GM23338 (cell line): ENCODE results near the gene BRD9. TPM values are rescaled to one million over a fixed set of nuclear protein-coding genes. Genes with fewer than 3 reads are reported as not detected.

Experiments used
- ATAC-seq: fragments of 200-7000 bp; cut with Tn5 transposase; 3 replicates; pipeline ENCODE4 v1.9.1; 2020
- DNase-seq: peaks from one replicate; pipeline ENCODE4 v3.0.0-alpha.2; 2015; ENCODE audit warnings: low spot score
- H2AFZ ChIP-seq: fragments of 200-600 bp; sonication (generic); 2 replicates; pipeline ENCODE4 v1.8.0; 2016; ENCODE audit warnings: antibody characterized with exemption, mild to moderate bottlenecking, moderate library complexity
- H3F3A ChIP-seq: fragments of 200-600 bp; sonication (generic); replicated peaks from 2 replicates; pipeline ENCODE4 v1.8.0; 2017; ENCODE audit warnings: antibody characterized with exemption, mixed run types, low read depth
- H3K27ac ChIP-seq: fragments of 200-600 bp; sonication (generic); 2 replicates; pipeline ENCODE4 v1.6.1; 2016; ENCODE audit warnings: low read depth
- H3K27me3 ChIP-seq: fragments of 200-600 bp; sonication (generic); 2 replicates; pipeline ENCODE4 v1.8.0; 2016; ENCODE audit warnings: mild to moderate bottlenecking, mixed run types, moderate library complexity; ENCODE audit not compliant: insufficient read depth
- H3K36me3 ChIP-seq: fragments of 200-600 bp; sonication (generic); 2 replicates; pipeline ENCODE4 v1.8.0; 2016; ENCODE audit warnings: mild to moderate bottlenecking; ENCODE audit not compliant: insufficient read depth
- H3K4me1 ChIP-seq: fragments of 200-600 bp; sonication (generic); 2 replicates; pipeline ENCODE4 v1.8.0; 2016; ENCODE audit warnings: mild to moderate bottlenecking, moderate library complexity; ENCODE audit not compliant: insufficient read depth
- H3K4me2 ChIP-seq: fragments of 200-600 bp; sonication (generic); 2 replicates; pipeline ENCODE4 v1.7.1; 2017; ENCODE audit warnings: mixed run types
- H3K4me3 ChIP-seq: fragments of 200-600 bp; sonication (generic); 2 replicates; pipeline ENCODE4 v1.6.1; 2016; ENCODE audit warnings: mixed run types
- H3K79me2 ChIP-seq: fragments of 200-600 bp; sonication (generic); replicated peaks from 2 replicates; pipeline ENCODE4 v1.8.0; 2017; ENCODE audit warnings: mild to moderate bottlenecking; ENCODE audit not compliant: insufficient read depth
- H3K9me2 ChIP-seq: fragments of 200-600 bp; sonication (generic); 2 replicates; pipeline ENCODE4 v1.8.0; 2017; ENCODE audit not compliant: insufficient read depth
- H4K20me1 ChIP-seq: fragments of 200-600 bp; sonication (generic); replicated peaks from 2 replicates; pipeline ENCODE4 v1.8.0; 2017; ENCODE audit warnings: mild to moderate bottlenecking; ENCODE audit not compliant: insufficient read depth
- H3K27ac Mint-ChIP-seq: 2 replicates; pipeline ENCODE4 v1.8.0; 2020; ENCODE audit warnings: inconsistent platforms, mild to moderate bottlenecking, moderate library complexity, mixed read lengths
- H3K27me3 Mint-ChIP-seq: 3 replicates; pipeline ENCODE4 v1.8.0; 2022; ENCODE audit warnings: low read depth, mild to moderate bottlenecking, moderate library complexity, mixed read lengths, inconsistent platforms; ENCODE audit not compliant: insufficient read depth, poor library complexity
- H3K36me3 Mint-ChIP-seq: 3 replicates; pipeline ENCODE4 v1.8.0; 2021; ENCODE audit warnings: low read depth, mild to moderate bottlenecking, inconsistent platforms, moderate library complexity, mixed read lengths
- H3K4me1 Mint-ChIP-seq: 3 replicates; pipeline ENCODE4 v1.8.0; 2020; ENCODE audit warnings: mild to moderate bottlenecking, inconsistent platforms, mixed read lengths
- H3K4me3 Mint-ChIP-seq: 3 replicates; pipeline ENCODE4 v1.8.0; 2021; ENCODE audit warnings: moderate library complexity, mild to moderate bottlenecking, inconsistent platforms, mixed read lengths
- H3K9me3 Mint-ChIP-seq: 3 replicates; pipeline ENCODE4 v1.8.0; 2020; ENCODE audit warnings: moderate library complexity, mild to moderate bottlenecking, inconsistent platforms, mixed read lengths
- CREB1 ChIP-seq: fragments of 250-450 bp; sonication (Bioruptor Pico); IDR thresholded peaks from 2 replicates; pipeline ENCODE4 v1.5.0; 2020; ENCODE audit warnings: low read depth, mild to moderate bottlenecking, moderate library complexity
- EZH2 ChIP-seq: fragments of 200-600 bp; sonication (generic); IDR thresholded peaks from one replicate; pipeline ENCODE4 v1.8.0; 2017; ENCODE audit warnings: antibody characterized with exemption, mild to moderate bottlenecking, low read depth; ENCODE audit not compliant: unreplicated experiment
- EZH2phosphoT487 ChIP-seq: fragments of 200-600 bp; sonication (generic); IDR thresholded peaks from one replicate; pipeline ENCODE4 v1.8.1; 2018; ENCODE audit warnings: antibody characterized with exemption; ENCODE audit not compliant: unreplicated experiment
- JUNB ChIP-seq: IDR thresholded peaks from one replicate; pipeline ENCODE4 v1.6.1; 2016; ENCODE audit warnings: antibody characterized with exemption; ENCODE audit not compliant: unreplicated experiment
- NANOG ChIP-seq: IDR thresholded peaks from 2 replicates; pipeline ENCODE4 v1.6.1; 2016; ENCODE audit warnings: antibody characterized with exemption, borderline replicate concordance
- POLR2AphosphoS5 ChIP-seq: IDR thresholded peaks from 2 replicates; pipeline ENCODE4 v1.6.1; 2016; ENCODE audit warnings: antibody characterized with exemption, low read depth
- ZNF114 ChIP-seq: fragments of 250-450 bp; sonication (Bioruptor Pico); IDR thresholded peaks from 2 replicates; pipeline ENCODE4 v1.5.0; 2020; ENCODE audit warnings: mild to moderate bottlenecking, moderate library complexity
- ZNF331 ChIP-seq: fragments of 250-450 bp; sonication (Bioruptor Pico); IDR thresholded peaks from 2 replicates; pipeline ENCODE4 v1.5.0; 2020; ENCODE audit warnings: low read depth, mild to moderate bottlenecking, moderate library complexity
- polyA plus RNA-seq: library from polyadenylated mRNA; unstranded; fragments of >200 nt; fragmentation: Nextera tagmentation; extraction: Ambion mirVana; gene quantifications from 2 replicates; pipeline ENCODE4 v1.2.1, GENCODE V29; 2016
- total RNA-seq: library from RNA; depleted of rRNA; stranded (reverse); fragments of >200 nt; shearing (Covaris generic); gene quantifications from 2 replicates; pipeline ENCODE4 v1.2.3, GENCODE V29; 2014
- TF ChIP-seq, protein P1 (sequence below), 2 experiments: fragments of 200-600 bp in 1 of 2; sonication (generic) in 1 of 2; conservative IDR thresholded peaks; 2 replicates each; pipeline versions ENCODE4 v1.5.1 to v1.6.1; 2016 to 2017; ENCODE audit warnings: antibody characterized with exemption in 2 of 2, low read depth in 2 of 2, mild to moderate bottlenecking in 2 of 2, moderate library complexity in 1 of 2
- TF ChIP-seq, protein P2 (sequence below): IDR thresholded peaks from 2 replicates; pipeline ENCODE4 v1.6.1; 2016; ENCODE audit warnings: antibody characterized with exemption
- TF ChIP-seq, protein P3 (sequence below): IDR thresholded peaks from one replicate; pipeline ENCODE4 v1.6.1; 2018; ENCODE audit warnings: antibody characterized with exemption; ENCODE audit not compliant: unreplicated experiment
- TF ChIP-seq, protein P4 (sequence below): fragments of 250-450 bp; sonication (Bioruptor Pico); IDR thresholded peaks from 2 replicates; pipeline ENCODE4 v1.5.0; 2020; ENCODE audit warnings: mild to moderate bottlenecking, moderate library complexity

BRD9 gene
- total and polyA plus RNA-seq, 2 experiments from 2014 or later = 32.9 to 54.7 TPM

DNA sequence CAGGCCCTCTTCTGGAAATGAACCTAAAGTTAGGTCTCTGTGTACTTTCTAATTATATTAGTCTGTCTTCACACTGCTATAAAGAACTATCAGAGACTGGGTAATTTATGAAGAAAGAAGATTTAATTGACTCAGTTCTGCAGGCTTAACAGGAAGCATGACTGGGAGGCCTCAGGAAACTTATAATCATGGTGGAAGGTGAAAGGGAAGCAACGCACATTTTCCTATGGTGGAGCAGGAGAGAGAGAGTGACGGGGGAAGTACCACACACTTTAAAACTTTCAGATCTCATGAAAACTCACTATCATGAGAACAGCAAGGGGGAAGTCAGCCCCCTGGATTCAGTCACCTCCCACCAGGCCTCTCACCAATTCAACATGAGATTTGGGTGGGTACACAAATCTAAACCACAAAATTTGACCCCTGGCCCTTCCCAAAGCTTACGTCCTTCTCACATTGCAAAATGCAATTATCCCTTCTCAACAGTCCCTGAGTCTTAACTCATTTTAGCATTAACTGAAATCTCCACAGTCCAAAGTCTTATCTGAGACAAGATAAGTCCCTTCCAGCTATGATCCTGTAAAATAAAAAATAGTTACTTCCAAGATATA is 40.8 kb upstream of the BRD9 start (continued):
- TF ChIP-seq, protein P1, sequence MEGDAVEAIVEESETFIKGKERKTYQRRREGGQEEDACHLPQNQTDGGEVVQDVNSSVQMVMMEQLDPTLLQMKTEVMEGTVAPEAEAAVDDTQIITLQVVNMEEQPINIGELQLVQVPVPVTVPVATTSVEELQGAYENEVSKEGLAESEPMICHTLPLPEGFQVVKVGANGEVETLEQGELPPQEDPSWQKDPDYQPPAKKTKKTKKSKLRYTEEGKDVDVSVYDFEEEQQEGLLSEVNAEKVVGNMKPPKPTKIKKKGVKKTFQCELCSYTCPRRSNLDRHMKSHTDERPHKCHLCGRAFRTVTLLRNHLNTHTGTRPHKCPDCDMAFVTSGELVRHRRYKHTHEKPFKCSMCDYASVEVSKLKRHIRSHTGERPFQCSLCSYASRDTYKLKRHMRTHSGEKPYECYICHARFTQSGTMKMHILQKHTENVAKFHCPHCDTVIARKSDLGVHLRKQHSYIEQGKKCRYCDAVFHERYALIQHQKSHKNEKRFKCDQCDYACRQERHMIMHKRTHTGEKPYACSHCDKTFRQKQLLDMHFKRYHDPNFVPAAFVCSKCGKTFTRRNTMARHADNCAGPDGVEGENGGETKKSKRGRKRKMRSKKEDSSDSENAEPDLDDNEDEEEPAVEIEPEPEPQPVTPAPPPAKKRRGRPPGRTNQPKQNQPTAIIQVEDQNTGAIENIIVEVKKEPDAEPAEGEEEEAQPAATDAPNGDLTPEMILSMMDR (conservative IDR thresholded peaks at IDR 0.05; ENCODE audit: low read depth in 2 of 2) = no peak

DNA sequence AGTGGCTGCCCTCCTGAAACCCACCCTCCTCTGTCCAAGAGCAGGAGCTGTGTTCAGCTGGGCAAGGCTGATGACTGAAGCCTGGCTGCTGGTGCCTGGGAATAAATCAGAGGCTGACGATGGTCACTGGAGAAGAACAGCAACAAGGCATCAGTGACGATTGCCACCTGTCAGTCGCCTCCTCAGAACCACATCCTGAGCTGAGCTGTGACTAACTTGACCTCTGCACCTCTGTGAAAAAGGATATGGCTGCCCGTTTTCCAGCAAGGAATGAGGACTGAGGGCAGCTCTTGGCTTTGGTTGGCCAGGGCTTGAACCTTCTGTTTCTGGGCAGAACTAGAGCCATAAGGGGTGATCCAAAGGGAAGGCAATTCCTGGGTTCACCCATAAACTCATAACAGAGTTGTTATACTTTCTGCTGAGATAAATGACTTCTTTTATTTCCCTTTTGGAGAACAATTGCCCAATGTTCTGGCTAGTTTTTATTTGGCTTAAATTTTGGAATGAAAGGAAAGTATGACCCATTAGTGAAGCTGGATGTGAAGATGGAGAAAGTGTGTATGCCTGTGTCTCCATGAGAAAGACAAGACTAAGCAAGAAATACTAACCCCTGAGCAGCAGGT is 40.1 kb upstream of the BRD9 start:
- H3K27ac Mint-ChIP-seq = no peak overlapping the region
- H3K9me2 ChIP-seq = no peaks in the 10 kb centered on the region
- no peaks in the 10 kb centered on the region for H3K4me1 ChIP-seq
- no peaks in the 10 kb centered on the region for H3K4me1 Mint-ChIP-seq
- ATAC-seq = no peak
- no peaks in the 10 kb centered on the region for H3K36me3 Mint-ChIP-seq
- no peaks in the 10 kb centered on the region for H3K79me2 ChIP-seq
- no peaks in the 10 kb centered on the region for H3F3A ChIP-seq
- H3K9me3 Mint-ChIP-seq = peaks cover 4% of the 10 kb centered on the region
- no peaks in the 10 kb centered on the region for H3K27me3 ChIP-seq
- peaks cover 5% of the 10 kb centered on the region for H3K27me3 Mint-ChIP-seq
- no peak overlapping the region for H3K4me2 ChIP-seq
- H3K27ac ChIP-seq = no peak overlapping the region
- no peaks in the 10 kb centered on the region for H3K36me3 ChIP-seq
- no peaks in the 10 kb centered on the region for H4K20me1 ChIP-seq
- H2AFZ ChIP-seq = no peak overlapping the region
- H3K4me3 Mint-ChIP-seq = no peak overlapping the region
- no peak for DNase-seq
- H3K4me3 ChIP-seq = no peak overlapping the region
- TF ChIP-seq ZNF331 (CRISPR knock-in tag) (no peak), CREB1 (CRISPR knock-in tag) (no peak), POLR2AphosphoS5 (no peak), NANOG (no peak), JUNB (no peak), ZNF114 (CRISPR knock-in tag) (no peak), EZH2phosphoT487 (no peak), EZH2 (no peak)
- TF ChIP-seq, protein P2, sequence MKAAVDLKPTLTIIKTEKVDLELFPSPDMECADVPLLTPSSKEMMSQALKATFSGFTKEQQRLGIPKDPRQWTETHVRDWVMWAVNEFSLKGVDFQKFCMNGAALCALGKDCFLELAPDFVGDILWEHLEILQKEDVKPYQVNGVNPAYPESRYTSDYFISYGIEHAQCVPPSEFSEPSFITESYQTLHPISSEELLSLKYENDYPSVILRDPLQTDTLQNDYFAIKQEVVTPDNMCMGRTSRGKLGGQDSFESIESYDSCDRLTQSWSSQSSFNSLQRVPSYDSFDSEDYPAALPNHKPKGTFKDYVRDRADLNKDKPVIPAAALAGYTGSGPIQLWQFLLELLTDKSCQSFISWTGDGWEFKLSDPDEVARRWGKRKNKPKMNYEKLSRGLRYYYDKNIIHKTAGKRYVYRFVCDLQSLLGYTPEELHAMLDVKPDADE = no peak
- TF ChIP-seq, protein P3, sequence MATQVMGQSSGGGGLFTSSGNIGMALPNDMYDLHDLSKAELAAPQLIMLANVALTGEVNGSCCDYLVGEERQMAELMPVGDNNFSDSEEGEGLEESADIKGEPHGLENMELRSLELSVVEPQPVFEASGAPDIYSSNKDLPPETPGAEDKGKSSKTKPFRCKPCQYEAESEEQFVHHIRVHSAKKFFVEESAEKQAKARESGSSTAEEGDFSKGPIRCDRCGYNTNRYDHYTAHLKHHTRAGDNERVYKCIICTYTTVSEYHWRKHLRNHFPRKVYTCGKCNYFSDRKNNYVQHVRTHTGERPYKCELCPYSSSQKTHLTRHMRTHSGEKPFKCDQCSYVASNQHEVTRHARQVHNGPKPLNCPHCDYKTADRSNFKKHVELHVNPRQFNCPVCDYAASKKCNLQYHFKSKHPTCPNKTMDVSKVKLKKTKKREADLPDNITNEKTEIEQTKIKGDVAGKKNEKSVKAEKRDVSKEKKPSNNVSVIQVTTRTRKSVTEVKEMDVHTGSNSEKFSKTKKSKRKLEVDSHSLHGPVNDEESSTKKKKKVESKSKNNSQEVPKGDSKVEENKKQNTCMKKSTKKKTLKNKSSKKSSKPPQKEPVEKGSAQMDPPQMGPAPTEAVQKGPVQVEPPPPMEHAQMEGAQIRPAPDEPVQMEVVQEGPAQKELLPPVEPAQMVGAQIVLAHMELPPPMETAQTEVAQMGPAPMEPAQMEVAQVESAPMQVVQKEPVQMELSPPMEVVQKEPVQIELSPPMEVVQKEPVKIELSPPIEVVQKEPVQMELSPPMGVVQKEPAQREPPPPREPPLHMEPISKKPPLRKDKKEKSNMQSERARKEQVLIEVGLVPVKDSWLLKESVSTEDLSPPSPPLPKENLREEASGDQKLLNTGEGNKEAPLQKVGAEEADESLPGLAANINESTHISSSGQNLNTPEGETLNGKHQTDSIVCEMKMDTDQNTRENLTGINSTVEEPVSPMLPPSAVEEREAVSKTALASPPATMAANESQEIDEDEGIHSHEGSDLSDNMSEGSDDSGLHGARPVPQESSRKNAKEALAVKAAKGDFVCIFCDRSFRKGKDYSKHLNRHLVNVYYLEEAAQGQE = no peak
- TF ChIP-seq, protein P4, sequence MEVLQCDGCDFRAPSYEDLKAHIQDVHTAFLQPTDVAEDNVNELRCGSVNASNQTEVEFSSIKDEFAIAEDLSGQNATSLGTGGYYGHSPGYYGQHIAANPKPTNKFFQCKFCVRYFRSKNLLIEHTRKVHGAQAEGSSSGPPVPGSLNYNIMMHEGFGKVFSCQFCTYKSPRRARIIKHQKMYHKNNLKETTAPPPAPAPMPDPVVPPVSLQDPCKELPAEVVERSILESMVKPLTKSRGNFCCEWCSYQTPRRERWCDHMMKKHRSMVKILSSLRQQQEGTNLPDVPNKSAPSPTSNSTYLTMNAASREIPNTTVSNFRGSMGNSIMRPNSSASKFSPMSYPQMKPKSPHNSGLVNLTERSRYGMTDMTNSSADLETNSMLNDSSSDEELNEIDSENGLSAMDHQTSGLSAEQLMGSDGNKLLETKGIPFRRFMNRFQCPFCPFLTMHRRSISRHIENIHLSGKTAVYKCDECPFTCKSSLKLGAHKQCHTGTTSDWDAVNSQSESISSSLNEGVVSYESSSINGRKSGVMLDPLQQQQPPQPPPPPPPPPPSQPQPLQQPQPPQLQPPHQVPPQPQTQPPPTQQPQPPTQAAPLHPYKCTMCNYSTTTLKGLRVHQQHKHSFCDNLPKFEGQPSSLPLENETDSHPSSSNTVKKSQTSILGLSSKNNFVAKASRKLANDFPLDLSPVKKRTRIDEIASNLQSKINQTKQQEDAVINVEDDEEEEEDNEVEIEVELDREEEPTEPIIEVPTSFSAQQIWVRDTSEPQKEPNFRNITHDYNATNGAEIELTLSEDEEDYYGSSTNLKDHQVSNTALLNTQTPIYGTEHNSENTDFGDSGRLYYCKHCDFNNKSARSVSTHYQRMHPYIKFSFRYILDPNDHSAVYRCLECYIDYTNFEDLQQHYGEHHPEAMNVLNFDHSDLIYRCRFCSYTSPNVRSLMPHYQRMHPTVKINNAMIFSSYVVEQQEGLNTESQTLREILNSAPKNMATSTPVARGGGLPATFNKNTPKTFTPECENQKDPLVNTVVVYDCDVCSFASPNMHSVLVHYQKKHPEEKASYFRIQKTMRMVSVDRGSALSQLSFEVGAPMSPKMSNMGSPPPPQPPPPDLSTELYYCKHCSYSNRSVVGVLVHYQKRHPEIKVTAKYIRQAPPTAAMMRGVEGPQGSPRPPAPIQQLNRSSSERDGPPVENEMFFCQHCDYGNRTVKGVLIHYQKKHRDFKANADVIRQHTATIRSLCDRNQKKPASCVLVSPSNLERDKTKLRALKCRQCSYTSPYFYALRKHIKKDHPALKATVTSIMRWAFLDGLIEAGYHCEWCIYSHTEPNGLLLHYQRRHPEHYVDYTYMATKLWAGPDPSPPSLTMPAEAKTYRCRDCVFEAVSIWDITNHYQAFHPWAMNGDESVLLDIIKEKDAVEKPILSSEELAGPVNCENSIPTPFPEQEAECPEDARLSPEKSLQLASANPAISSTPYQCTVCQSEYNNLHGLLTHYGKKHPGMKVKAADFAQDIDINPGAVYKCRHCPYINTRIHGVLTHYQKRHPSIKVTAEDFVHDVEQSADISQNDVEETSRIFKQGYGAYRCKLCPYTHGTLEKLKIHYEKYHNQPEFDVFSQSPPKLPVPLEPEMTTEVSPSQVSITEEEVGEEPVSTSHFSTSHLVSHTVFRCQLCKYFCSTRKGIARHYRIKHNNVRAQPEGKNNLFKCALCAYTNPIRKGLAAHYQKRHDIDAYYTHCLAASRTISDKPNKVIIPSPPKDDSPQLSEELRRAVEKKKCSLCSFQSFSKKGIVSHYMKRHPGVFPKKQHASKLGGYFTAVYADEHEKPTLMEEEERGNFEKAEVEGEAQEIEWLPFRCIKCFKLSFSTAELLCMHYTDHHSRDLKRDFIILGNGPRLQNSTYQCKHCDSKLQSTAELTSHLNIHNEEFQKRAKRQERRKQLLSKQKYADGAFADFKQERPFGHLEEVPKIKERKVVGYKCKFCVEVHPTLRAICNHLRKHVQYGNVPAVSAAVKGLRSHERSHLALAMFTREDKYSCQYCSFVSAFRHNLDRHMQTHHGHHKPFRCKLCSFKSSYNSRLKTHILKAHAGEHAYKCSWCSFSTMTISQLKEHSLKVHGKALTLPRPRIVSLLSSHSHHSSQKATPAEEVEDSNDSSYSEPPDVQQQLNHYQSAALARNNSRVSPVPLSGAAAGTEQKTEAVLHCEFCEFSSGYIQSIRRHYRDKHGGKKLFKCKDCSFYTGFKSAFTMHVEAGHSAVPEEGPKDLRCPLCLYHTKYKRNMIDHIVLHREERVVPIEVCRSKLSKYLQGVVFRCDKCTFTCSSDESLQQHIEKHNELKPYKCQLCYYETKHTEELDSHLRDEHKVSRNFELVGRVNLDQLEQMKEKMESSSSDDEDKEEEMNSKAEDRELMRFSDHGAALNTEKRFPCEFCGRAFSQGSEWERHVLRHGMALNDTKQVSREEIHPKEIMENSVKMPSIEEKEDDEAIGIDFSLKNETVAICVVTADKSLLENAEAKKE (CRISPR knock-in tag) = no peak
